HepG2 (cell line): Measurements from ENCODE around the gene PPP1R27. TPM values are rescaled to one million over a fixed set of nuclear protein-coding genes. Genes with fewer than 3 reads are reported as not detected.

Experiments
- FIP1L1 ChIP-seq: fragments of 200-400 bp; formaldehyde crosslinking; IDR thresholded peaks from 2 replicates; pipeline ENCODE4 v1.6.1; 2018; ENCODE audit warnings: low read depth, mild to moderate bottlenecking, low read length, moderate library complexity, borderline replicate concordance; ENCODE audit not compliant: insufficient read depth
- LCORL ChIP-seq, 2 experiments: fragments of 450-650 bp in 1 of 2; sonication (generic) in 1 of 2; formaldehyde crosslinking in 1 of 2; IDR thresholded peaks; 2 replicates each; pipeline versions ENCODE4 v1.5.0 to v1.6.1; 2017 to 2020; ENCODE audit warnings: antibody characterized with exemption in 1 of 2, missing genetic modification reagents in 1 of 2
- MAFG ChIP-seq: sonication (generic); formaldehyde crosslinking; IDR thresholded peaks from 2 replicates; pipeline ENCODE4 v1.5.1; 2020; ENCODE audit warnings: mild to moderate bottlenecking, missing genetic modification reagents
- SIN3A ChIP-seq: IDR thresholded peaks from 2 replicates; pipeline ENCODE4 v1.6.1; 2011; ENCODE audit warnings: low read depth, mild to moderate bottlenecking, control low read depth, low read length, borderline replicate concordance
- SP1 ChIP-seq, 2 experiments: fragments of 450-650 bp in 1 of 2; sonication (generic) in 1 of 2; formaldehyde crosslinking in 1 of 2; IDR thresholded peaks; 2 replicates each; pipeline versions ENCODE4 v1.4.0 to v1.6.1; 2016 to 2020; ENCODE audit warnings: missing genetic modification reagents in 1 of 2
- SP140L ChIP-seq: sonication (generic); formaldehyde crosslinking; IDR thresholded peaks from 2 replicates; pipeline ENCODE4 v1.4.0; 2020; ENCODE audit warnings: missing genetic modification reagents, borderline replicate concordance
- ZNF383 ChIP-seq: sonication (generic); formaldehyde crosslinking; IDR thresholded peaks from 2 replicates; pipeline ENCODE4 v1.4.0; 2020; ENCODE audit warnings: missing genetic modification reagents, mild to moderate bottlenecking, borderline replicate concordance
- ZNF543 ChIP-seq: sonication (generic); formaldehyde crosslinking; IDR thresholded peaks from 2 replicates; pipeline ENCODE4 v1.4.0; 2020; ENCODE audit warnings: mild to moderate bottlenecking, missing genetic modification reagents
- ZNF615 ChIP-seq: sonication (generic); formaldehyde crosslinking; IDR thresholded peaks from 2 replicates; pipeline ENCODE4 v1.5.0; 2020; ENCODE audit warnings: mild to moderate bottlenecking, missing genetic modification reagents, borderline replicate concordance
- ZNF816 ChIP-seq: sonication (generic); formaldehyde crosslinking; IDR thresholded peaks from 2 replicates; pipeline ENCODE4 v1.8.0; 2022; ENCODE audit warnings: missing genetic modification reagents, mild to moderate bottlenecking, borderline replicate concordance
- ZSCAN31 ChIP-seq: sonication (generic); formaldehyde crosslinking; IDR thresholded peaks from 2 replicates; pipeline ENCODE4 v1.5.0; 2020; ENCODE audit warnings: low read depth, mild to moderate bottlenecking, missing genetic modification reagents
- polyA plus RNA-seq, 8 experiments: library from polyadenylated mRNA; depleted of rRNA in 3 of 8; stranded (reverse) in 7 of 8; unstranded in 1 of 8; fragments of >200 nt; fragmentation: Illumina TruSeq in 4 of 8; extraction: Trizol in 4 of 8; gene quantifications; 2 replicates each; pipeline versions ENCODE4 v1.2.1 to v1.2.3, GENCODE V29; 2011 to 2016; ENCODE audit warnings: low read depth in 4 of 8, missing spikeins in 1 of 8, mixed read lengths in 1 of 8; ENCODE audit not compliant: insufficient read depth in 1 of 8
- total RNA-seq, 5 experiments: library from RNA; depleted of rRNA; stranded (reverse); fragments of >200 nt; fragmentation: Illumina TruSeq; extraction: Trizol; gene quantifications; 2 replicates each; pipeline ENCODE4 v1.2.3, GENCODE V29; 2016; ENCODE audit warnings: low read depth in 1 of 5
- TF ChIP-seq, protein P1 (sequence below): sonication (generic); formaldehyde crosslinking; conservative IDR thresholded peaks from 2 replicates; pipeline ENCODE4 v1.8.0; 2022; ENCODE audit warnings: mild to moderate bottlenecking, moderate library complexity, missing genetic modification reagents
- TF ChIP-seq, protein P2 (sequence below): sonication (generic); formaldehyde crosslinking; IDR thresholded peaks from 2 replicates; pipeline ENCODE4 v1.8.0; 2022; ENCODE audit warnings: mild to moderate bottlenecking, missing genetic modification reagents, moderate library complexity
- TF ChIP-seq, protein P3 (sequence below): IDR thresholded peaks from 2 replicates; pipeline ENCODE4 v1.6.1; 2012; ENCODE audit warnings: inconsistent platforms
- TF ChIP-seq, protein P4 (sequence below): sonication (generic); formaldehyde crosslinking; IDR thresholded peaks from 2 replicates; pipeline ENCODE4 v1.4.0; 2020; ENCODE audit warnings: missing genetic modification reagents
- TF ChIP-seq, protein P5 (sequence below): sonication (generic); formaldehyde crosslinking; IDR thresholded peaks from 2 replicates; pipeline ENCODE4 v1.5.1; 2020; ENCODE audit warnings: missing genetic modification reagents, mild to moderate bottlenecking, borderline replicate concordance
- TF ChIP-seq, protein P6 (sequence below): sonication (generic); formaldehyde crosslinking; IDR thresholded peaks from 2 replicates; pipeline ENCODE4 v1.4.0; 2020; ENCODE audit warnings: mild to moderate bottlenecking, missing genetic modification reagents
- TF ChIP-seq, protein P7 (sequence below): sonication (generic); formaldehyde crosslinking; IDR thresholded peaks from 2 replicates; pipeline ENCODE4 v1.4.0; 2020; ENCODE audit warnings: mild to moderate bottlenecking, missing genetic modification reagents

PPP1R27 gene
- total and polyA plus RNA-seq, 2 of the 13 experiments (the other 11 are each of a cell fraction or from before 2014, with no cell fraction given) = 0.17 to 1.00 TPM

DNA sequence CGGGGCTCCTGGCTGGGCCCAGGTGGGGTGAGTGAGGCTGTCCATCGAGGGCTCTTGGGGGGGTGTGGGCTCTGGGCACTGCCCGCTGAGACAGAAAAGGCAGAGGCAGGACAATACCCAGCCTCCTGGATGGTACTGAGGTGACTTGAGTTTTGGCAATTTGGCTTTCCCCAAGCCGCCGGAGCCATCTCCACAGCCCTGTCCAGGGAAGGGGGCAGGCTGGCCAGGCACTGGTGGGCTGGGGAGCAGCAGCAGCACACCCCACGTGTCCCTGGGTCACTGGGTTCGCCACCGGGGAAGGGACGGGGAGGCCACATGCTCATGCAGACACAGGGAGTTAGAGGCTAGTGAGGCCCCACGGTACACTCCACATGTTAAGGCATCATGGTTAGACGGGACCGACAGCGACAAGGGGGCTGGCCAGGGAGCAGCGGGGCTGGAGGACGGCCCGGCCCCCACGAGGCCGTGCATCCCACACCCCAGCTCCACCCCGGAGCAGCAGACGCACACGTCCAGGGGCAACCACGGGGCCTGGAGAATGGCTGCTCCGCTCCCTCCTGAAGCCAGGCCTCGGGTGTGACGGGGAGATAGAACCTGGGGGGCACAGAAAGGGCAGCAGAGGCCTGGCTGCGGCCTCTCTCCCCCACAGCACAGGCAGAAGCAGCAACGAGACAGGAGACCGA is 33.3 kb upstream of the PPP1R27 start (continued):
- TF ChIP-seq, protein P1, sequence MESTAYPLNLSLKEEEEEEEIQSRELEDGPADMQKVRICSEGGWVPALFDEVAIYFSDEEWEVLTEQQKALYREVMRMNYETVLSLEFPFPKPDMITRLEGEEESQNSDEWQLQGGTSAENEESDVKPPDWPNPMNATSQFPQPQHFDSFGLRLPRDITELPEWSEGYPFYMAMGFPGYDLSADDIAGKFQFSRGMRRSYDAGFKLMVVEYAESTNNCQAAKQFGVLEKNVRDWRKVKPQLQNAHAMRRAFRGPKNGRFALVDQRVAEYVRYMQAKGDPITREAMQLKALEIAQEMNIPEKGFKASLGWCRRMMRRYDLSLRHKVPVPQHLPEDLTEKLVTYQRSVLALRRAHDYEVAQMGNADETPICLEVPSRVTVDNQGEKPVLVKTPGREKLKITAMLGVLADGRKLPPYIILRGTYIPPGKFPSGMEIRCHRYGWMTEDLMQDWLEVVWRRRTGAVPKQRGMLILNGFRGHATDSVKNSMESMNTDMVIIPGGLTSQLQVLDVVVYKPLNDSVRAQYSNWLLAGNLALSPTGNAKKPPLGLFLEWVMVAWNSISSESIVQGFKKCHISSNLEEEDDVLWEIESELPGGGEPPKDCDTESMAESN (CRISPR knock-in tag) = peak; percentile 19; the same call in 1 of the 2 replicates
- TF ChIP-seq, protein P2, sequence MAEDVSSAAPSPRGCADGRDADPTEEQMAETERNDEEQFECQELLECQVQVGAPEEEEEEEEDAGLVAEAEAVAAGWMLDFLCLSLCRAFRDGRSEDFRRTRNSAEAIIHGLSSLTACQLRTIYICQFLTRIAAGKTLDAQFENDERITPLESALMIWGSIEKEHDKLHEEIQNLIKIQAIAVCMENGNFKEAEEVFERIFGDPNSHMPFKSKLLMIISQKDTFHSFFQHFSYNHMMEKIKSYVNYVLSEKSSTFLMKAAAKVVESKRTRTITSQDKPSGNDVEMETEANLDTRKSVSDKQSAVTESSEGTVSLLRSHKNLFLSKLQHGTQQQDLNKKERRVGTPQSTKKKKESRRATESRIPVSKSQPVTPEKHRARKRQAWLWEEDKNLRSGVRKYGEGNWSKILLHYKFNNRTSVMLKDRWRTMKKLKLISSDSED (CRISPR knock-in tag) = peak; percentile 41; the same call in 1 of the 2 replicates
- TF ChIP-seq, protein P3, sequence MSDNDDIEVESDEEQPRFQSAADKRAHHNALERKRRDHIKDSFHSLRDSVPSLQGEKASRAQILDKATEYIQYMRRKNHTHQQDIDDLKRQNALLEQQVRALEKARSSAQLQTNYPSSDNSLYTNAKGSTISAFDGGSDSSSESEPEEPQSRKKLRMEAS = peak; percentile 70; the same call in 1 of the 2 replicates
- TF ChIP-seq FIP1L1 (peak; percentile 9; the same call in 1 of the 2 replicates), SIN3A (peak; percentile 51; the same call in 1 of the 2 replicates), ZNF615 (0 out of 2 replicates have a peak, but pooled peaks have one; percentile 72), ZSCAN31 (CRISPR knock-in tag) (0 out of 2 replicates have a peak, but pooled peaks have one; percentile 21), SP1 (IDR thresholded peaks at IDR 0.05) (no peak), SP1 (CRISPR knock-in tag; IDR thresholded peaks at IDR 0.05) (0 out of 2 replicates have a peak, but pooled peaks have one; percentile 15), SP140L (CRISPR knock-in tag) (no peak), ZNF383 (CRISPR knock-in tag) (0 out of 2 replicates have a peak, but pooled peaks have one; percentile 49), ZNF816 (CRISPR knock-in tag) (0 out of 2 replicates have a peak, but pooled peaks have one; percentile 20), MAFG (CRISPR knock-in tag) (no peak), ZNF543 (CRISPR knock-in tag) (no peak), LCORL (IDR thresholded peaks at IDR 0.05) (no peak), LCORL (CRISPR knock-in tag; IDR thresholded peaks at IDR 0.05) (peak; percentile 43; the same call in 1 of the 2 replicates)
- TF ChIP-seq, protein P4, sequence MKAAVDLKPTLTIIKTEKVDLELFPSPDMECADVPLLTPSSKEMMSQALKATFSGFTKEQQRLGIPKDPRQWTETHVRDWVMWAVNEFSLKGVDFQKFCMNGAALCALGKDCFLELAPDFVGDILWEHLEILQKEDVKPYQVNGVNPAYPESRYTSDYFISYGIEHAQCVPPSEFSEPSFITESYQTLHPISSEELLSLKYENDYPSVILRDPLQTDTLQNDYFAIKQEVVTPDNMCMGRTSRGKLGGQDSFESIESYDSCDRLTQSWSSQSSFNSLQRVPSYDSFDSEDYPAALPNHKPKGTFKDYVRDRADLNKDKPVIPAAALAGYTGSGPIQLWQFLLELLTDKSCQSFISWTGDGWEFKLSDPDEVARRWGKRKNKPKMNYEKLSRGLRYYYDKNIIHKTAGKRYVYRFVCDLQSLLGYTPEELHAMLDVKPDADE (CRISPR knock-in tag) = no peak
- TF ChIP-seq, protein P5, sequence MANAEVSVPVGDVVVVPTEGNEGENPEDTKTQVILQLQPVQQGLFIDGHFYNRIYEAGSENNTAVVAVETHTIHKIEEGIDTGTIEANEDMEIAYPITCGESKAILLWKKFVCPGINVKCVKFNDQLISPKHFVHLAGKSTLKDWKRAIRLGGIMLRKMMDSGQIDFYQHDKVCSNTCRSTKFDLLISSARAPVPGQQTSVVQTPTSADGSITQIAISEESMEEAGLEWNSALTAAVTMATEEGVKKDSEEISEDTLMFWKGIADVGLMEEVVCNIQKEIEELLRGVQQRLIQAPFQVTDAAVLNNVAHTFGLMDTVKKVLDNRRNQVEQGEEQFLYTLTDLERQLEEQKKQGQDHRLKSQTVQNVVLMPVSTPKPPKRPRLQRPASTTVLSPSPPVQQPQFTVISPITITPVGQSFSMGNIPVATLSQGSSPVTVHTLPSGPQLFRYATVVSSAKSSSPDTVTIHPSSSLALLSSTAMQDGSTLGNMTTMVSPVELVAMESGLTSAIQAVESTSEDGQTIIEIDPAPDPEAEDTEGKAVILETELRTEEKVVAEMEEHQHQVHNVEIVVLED (CRISPR knock-in tag) = 0 out of 2 replicates have a peak, but pooled peaks have one; percentile 11
- TF ChIP-seq, protein P6, sequence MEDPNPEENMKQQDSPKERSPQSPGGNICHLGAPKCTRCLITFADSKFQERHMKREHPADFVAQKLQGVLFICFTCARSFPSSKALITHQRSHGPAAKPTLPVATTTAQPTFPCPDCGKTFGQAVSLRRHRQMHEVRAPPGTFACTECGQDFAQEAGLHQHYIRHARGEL (CRISPR knock-in tag) = 0 out of 2 replicates have a peak, but pooled peaks have one; percentile 16
- TF ChIP-seq, protein P7, sequence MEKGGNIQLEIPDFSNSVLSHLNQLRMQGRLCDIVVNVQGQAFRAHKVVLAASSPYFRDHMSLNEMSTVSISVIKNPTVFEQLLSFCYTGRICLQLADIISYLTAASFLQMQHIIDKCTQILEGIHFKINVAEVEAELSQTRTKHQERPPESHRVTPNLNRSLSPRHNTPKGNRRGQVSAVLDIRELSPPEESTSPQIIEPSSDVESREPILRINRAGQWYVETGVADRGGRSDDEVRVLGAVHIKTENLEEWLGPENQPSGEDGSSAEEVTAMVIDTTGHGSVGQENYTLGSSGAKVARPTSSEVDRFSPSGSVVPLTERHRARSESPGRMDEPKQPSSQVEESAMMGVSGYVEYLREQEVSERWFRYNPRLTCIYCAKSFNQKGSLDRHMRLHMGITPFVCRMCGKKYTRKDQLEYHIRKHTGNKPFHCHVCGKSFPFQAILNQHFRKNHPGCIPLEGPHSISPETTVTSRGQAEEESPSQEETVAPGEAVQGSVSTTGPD (CRISPR knock-in tag) = no peak; the same call in 1 of the 2 replicates
